ENCODE results near the gene RNF212.

DNA sequence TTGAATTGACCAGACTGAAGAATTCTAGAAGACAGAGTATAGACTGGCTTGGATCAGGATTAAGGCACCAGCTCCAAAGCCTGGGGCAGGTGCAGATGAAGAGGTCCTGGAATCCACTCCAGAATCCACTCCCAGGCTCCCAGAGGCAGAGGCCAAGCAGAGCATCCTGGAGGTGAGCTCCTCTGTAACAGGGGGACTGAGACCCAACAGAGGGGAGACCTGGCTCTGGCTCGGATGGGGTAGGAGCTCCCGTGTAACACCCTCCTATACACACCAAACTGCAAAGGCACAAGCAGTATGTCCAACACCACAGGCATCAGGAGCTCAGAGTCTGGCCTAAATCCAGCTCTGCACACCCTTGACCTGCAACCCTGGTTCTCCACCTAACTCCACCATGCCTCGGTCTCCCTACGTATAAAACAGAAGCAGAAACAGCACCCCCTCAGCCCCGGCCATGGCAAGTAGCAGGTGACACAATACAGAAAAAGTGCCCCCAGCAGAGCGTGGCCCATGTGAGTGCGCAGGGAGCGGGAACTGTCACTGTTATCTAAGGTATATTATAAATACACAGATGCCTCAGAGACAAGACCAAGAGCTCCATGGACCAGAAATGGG, 14.9 kb downstream of the RNF212 start:
- TF ChIP-seq, protein P1, sequence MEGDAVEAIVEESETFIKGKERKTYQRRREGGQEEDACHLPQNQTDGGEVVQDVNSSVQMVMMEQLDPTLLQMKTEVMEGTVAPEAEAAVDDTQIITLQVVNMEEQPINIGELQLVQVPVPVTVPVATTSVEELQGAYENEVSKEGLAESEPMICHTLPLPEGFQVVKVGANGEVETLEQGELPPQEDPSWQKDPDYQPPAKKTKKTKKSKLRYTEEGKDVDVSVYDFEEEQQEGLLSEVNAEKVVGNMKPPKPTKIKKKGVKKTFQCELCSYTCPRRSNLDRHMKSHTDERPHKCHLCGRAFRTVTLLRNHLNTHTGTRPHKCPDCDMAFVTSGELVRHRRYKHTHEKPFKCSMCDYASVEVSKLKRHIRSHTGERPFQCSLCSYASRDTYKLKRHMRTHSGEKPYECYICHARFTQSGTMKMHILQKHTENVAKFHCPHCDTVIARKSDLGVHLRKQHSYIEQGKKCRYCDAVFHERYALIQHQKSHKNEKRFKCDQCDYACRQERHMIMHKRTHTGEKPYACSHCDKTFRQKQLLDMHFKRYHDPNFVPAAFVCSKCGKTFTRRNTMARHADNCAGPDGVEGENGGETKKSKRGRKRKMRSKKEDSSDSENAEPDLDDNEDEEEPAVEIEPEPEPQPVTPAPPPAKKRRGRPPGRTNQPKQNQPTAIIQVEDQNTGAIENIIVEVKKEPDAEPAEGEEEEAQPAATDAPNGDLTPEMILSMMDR (IDR thresholded peaks at IDR 0.05): no peak
- no peak for TF ChIP-seq POLR2A (IDR thresholded peaks at IDR 0.05; ENCODE audit: low read depth)
- no peak for TF ChIP-seq EP300 (IDR thresholded peaks at IDR 0.05)

Measured in esophagus muscularis mucosa (tissue), 4 donors.